ENCODE data around the gene ZNF71. TPM values are rescaled to one million over a fixed set of nuclear protein-coding genes. Genes with fewer than 3 reads are reported as not detected.

Gene ZNF71
- total and polyA plus RNA-seq, 2 donors (not counting 1 experiment from before 2014, with no cell fraction given): 4.3 to 9.2 TPM

- H3K9me3 ChIP-seq (ENCODE audit: control insufficient read depth, insufficient read depth, low read depth, low read length): no peaks in the 10 kb centered on the region
- no peak within 1 kb of the TSS for H3K4me2 ChIP-seq (ENCODE audit: extremely low read depth, insufficient read depth, low read length)
- H4K20me1 ChIP-seq (ENCODE audit: control insufficient read depth, extremely low read depth, insufficient read depth, low read length): no peaks in the 10 kb centered on the region
Measured at GRCh38 chr19:56642711-56643459, 47.8 kb downstream of the ZNF71 start, which contains the start of gene SMIM17. Gene SMIM17 (plus strand): TSS chr19:56643159. CDS start chr19:56645668, 2,509 bp downstream.

GRCh38 chr19:56643460-56643955 lies 48.4 kb downstream of the ZNF71 start:
- TF ChIP-seq EZH2 (IDR thresholded peaks at IDR 0.05; ENCODE audit: low read length, missing control alignments) (no peak), CTCF (conservative IDR thresholded peaks at IDR 0.05 in 1 of 2, IDR thresholded peaks at IDR 0.05 in 1 of 2; ENCODE audit: low read depth in 1 of 2, low read length in 2 of 2) (no peak)
- Histone ChIP-seq H3K27me3 (ENCODE audit: control insufficient read depth, insufficient read depth, low read length) (no peaks in the 10 kb centered on the region), H4K20me1 (ENCODE audit: control insufficient read depth, extremely low read depth, insufficient read depth, low read length) (no peaks in the 10 kb centered on the region), H3K36me3 (ENCODE audit: control insufficient read depth, insufficient read depth, low read length) (no peaks in the 10 kb centered on the region), H3K4me2 (ENCODE audit: extremely low read depth, insufficient read depth, low read length) (no peak overlapping the region), H3K79me2 (ENCODE audit: control insufficient read depth, insufficient read depth, low read length) (no peaks in the 10 kb centered on the region), H2AFZ (ENCODE audit: low read length) (no peak overlapping the region), H3K27ac (ENCODE audit: insufficient read depth, low read length) (no peak overlapping the region), H3K9ac (ENCODE audit: insufficient read depth, low read length) (no peak overlapping the region), H3K4me3 (replicated peaks in 1 of 4; ENCODE audit: control extremely low read depth in 1 of 4, insufficient read depth in 1 of 4, low read depth in 3 of 4, low read length in 4 of 4) (no peak overlapping the region), H3K9me3 (ENCODE audit: control insufficient read depth, insufficient read depth, low read depth, low read length) (no peaks in the 10 kb centered on the region), H3K4me1 (ENCODE audit: control insufficient read depth, extremely low read depth, insufficient read depth, low read length) (no peaks in the 10 kb centered on the region)
- no peak for DNase-seq (ENCODE audit: low read depth in 2 of 2)

More at GRCh38 chr19:56642711-56643459, 47.8 kb downstream of the ZNF71 start, which contains the start of gene SMIM17:
- no peak for DNase-seq (ENCODE audit: low read depth in 2 of 2)
- H3K36me3 ChIP-seq (ENCODE audit: control insufficient read depth, insufficient read depth, low read length): no peaks in the 10 kb centered on the region
- H3K9ac ChIP-seq (ENCODE audit: insufficient read depth, low read length): no peak within 1 kb of the TSS
- no peaks in the 10 kb centered on the region for H3K79me2 ChIP-seq (ENCODE audit: control insufficient read depth, insufficient read depth, low read length)
- H3K4me1 ChIP-seq (ENCODE audit: control insufficient read depth, extremely low read depth, insufficient read depth, low read length): no peaks in the 10 kb centered on the region
- no peak within 1 kb of the TSS for H3K4me3 ChIP-seq (replicated peaks in 1 of 4; ENCODE audit: control extremely low read depth in 1 of 4, insufficient read depth in 1 of 4, low read depth in 3 of 4, low read length in 4 of 4)
- H2AFZ ChIP-seq (ENCODE audit: low read length): no peak within 1 kb of the TSS
- no peaks in the 10 kb centered on the region for H3K27me3 ChIP-seq (ENCODE audit: control insufficient read depth, insufficient read depth, low read length)
- TF ChIP-seq CTCF (conservative IDR thresholded peaks at IDR 0.05 in 1 of 2, IDR thresholded peaks at IDR 0.05 in 1 of 2; ENCODE audit: low read depth in 1 of 2, low read length in 2 of 2) (no peak), EZH2 (IDR thresholded peaks at IDR 0.05; ENCODE audit: low read length, missing control alignments) (no peak)
- no peak within 1 kb of the TSS for H3K27ac ChIP-seq (ENCODE audit: insufficient read depth, low read length)

GRCh38 chr19:56654151-56654550 lies 59.0 kb downstream of the ZNF71 start:
- Histone ChIP-seq H3K9me3 (ENCODE audit: control insufficient read depth, insufficient read depth, low read depth, low read length) (no peaks in the 10 kb centered on the region), H3K9ac (ENCODE audit: insufficient read depth, low read length) (no peak overlapping the region), H3K4me2 (ENCODE audit: extremely low read depth, insufficient read depth, low read length) (no peak overlapping the region), H3K36me3 (ENCODE audit: control insufficient read depth, insufficient read depth, low read length) (no peaks in the 10 kb centered on the region), H3K27ac (ENCODE audit: insufficient read depth, low read length) (no peak overlapping the region), H2AFZ (ENCODE audit: low read length) (no peak overlapping the region), H4K20me1 (ENCODE audit: control insufficient read depth, extremely low read depth, insufficient read depth, low read length) (no peaks in the 10 kb centered on the region), H3K4me3 (replicated peaks in 1 of 4; ENCODE audit: control extremely low read depth in 1 of 4, insufficient read depth in 1 of 4, low read depth in 3 of 4, low read length in 4 of 4) (no peak overlapping the region), H3K27me3 (ENCODE audit: control insufficient read depth, insufficient read depth, low read length) (no peaks in the 10 kb centered on the region), H3K79me2 (ENCODE audit: control insufficient read depth, insufficient read depth, low read length) (no peaks in the 10 kb centered on the region), H3K4me1 (ENCODE audit: control insufficient read depth, extremely low read depth, insufficient read depth, low read length) (no peaks in the 10 kb centered on the region)
- DNase-seq (ENCODE audit: low read depth in 2 of 2): no peak
- no peak for TF ChIP-seq EZH2 (IDR thresholded peaks at IDR 0.05; ENCODE audit: low read length, missing control alignments)
- no peak for TF ChIP-seq CTCF (conservative IDR thresholded peaks at IDR 0.05 in 1 of 2, IDR thresholded peaks at IDR 0.05 in 1 of 2; ENCODE audit: low read depth in 1 of 2, low read length in 2 of 2)

Measured in fibroblast of lung (primary cell).